Measurements from ENCODE around the gene EVI2B. TPM values are rescaled to one million over a fixed set of nuclear protein-coding genes. Genes with fewer than 3 reads are reported as not detected.

Gene EVI2B
- total and polyA plus RNA-seq, 5 donors, result 2.0 to 10.4 (median 5.5) TPM

GRCh38 chr17:31310260-31310659 lies 3.6 kb downstream of the EVI2B start:
- Histone ChIP-seq H3K9me3 (ENCODE audit: control insufficient read depth, low read length) (no peaks in the 10 kb centered on the region), H3K27me3 (ENCODE audit: control insufficient read depth, insufficient read depth) (no peaks in the 10 kb centered on the region), H3K4me3 (ENCODE audit: low read length) (no peak overlapping the region), H3K4me1 (ENCODE audit: control insufficient read depth, insufficient read depth, low read length) (no peaks in the 10 kb centered on the region), H3K27ac (ENCODE audit: low read length) (no peak overlapping the region)
- DNase-seq, result no peak
- WGBS, result 50% methylated on average over 2 of the region's 2 CpGs
- no peak for ATAC-seq
- intact Hi-C loops (cut with DNase I), result no loop called here

- peak overlapping the region; percentile 15 for H3K4me3 ChIP-seq (ENCODE audit: low read length)
- no peaks in the 10 kb centered on the region for H3K4me1 ChIP-seq (ENCODE audit: control insufficient read depth, insufficient read depth, low read length)
- no peak overlapping the region for H3K27ac ChIP-seq (ENCODE audit: low read length)
- H3K9me3 ChIP-seq (ENCODE audit: control insufficient read depth, low read length), result no peaks in the 10 kb centered on the region
- no peak for ATAC-seq
- no peak for DNase-seq
- 83% methylated on average over 2 of the region's 2 CpGs for WGBS
- intact Hi-C loops (cut with DNase I), result no loop called here
- H3K27me3 ChIP-seq (ENCODE audit: control insufficient read depth, insufficient read depth), result no peaks in the 10 kb centered on the region
Measured at GRCh38 chr17:31309556-31309955, 4.3 kb downstream of the EVI2B start.

GRCh38 chr17:31308372-31309334 lies 5.2 kb downstream of the EVI2B start:
- 75% methylated on average over 5 of the region's 5 CpGs for whole genome bisulfite sequencing
- H3K4me3 ChIP-seq (ENCODE audit: low read length), result no peak overlapping the region
- intact Hi-C loops (cut with DNase I), result no loop called here
- H3K27me3 ChIP-seq (ENCODE audit: control insufficient read depth, insufficient read depth), result no peaks in the 10 kb centered on the region
- ATAC-seq (no peak), DNase-seq (no peak)
- H3K27ac ChIP-seq (ENCODE audit: low read length), result no peak overlapping the region
- no peaks in the 10 kb centered on the region for H3K9me3 ChIP-seq (ENCODE audit: control insufficient read depth, low read length)
- no peaks in the 10 kb centered on the region for H3K4me1 ChIP-seq (ENCODE audit: control insufficient read depth, insufficient read depth, low read length)

GRCh38 chr17:31307640-31308039 lies 6.2 kb downstream of the EVI2B start:
- H3K27me3 ChIP-seq (ENCODE audit: control insufficient read depth, insufficient read depth), result no peaks in the 10 kb centered on the region
- H3K4me3 ChIP-seq (ENCODE audit: low read length), result no peak overlapping the region
- intact Hi-C loops (cut with DNase I), result no loop called here
- DNase-seq, result no peak
- H3K27ac ChIP-seq (ENCODE audit: low read length), result no peak overlapping the region
- ATAC-seq, result no peak
- WGBS, result 88% methylated on average over 1 of the region's 1 CpG
- no peaks in the 10 kb centered on the region for H3K9me3 ChIP-seq (ENCODE audit: control insufficient read depth, low read length)
- no peaks in the 10 kb centered on the region for H3K4me1 ChIP-seq (ENCODE audit: control insufficient read depth, insufficient read depth, low read length)

GRCh38 chr17:31299624-31300023 lies 14.2 kb downstream of the EVI2B start:
- Histone ChIP-seq H3K27me3 (ENCODE audit: control insufficient read depth, insufficient read depth) (no peaks in the 10 kb centered on the region), H3K4me1 (ENCODE audit: control insufficient read depth, insufficient read depth, low read length) (no peaks in the 10 kb centered on the region), H3K9me3 (ENCODE audit: control insufficient read depth, low read length) (no peaks in the 10 kb centered on the region), H3K27ac (ENCODE audit: low read length) (no peak overlapping the region), H3K4me3 (ENCODE audit: low read length) (no peak overlapping the region)
- intact Hi-C loops (cut with DNase I), result no loop called here
- DNase-seq (no peak), ATAC-seq (no peak)

GRCh38 chr17:31297090-31297489 lies 16.8 kb downstream of the EVI2B start, which contains the start of gene OMG:
TSS of gene OMG (minus strand) at chr17:31297239. CDS start at chr17:31296331, 908 bp downstream.
- H3K27ac ChIP-seq (ENCODE audit: low read length), result no peak within 1 kb of the TSS
- ATAC-seq (no peak), DNase-seq (no peak)
- WGBS, result 86% methylated on average over 7 of the region's 7 CpGs
- no peaks in the 10 kb centered on the region for H3K4me1 ChIP-seq (ENCODE audit: control insufficient read depth, insufficient read depth, low read length)
- H3K27me3 ChIP-seq (ENCODE audit: control insufficient read depth, insufficient read depth), result no peaks in the 10 kb centered on the region
- no peaks in the 10 kb centered on the region for H3K9me3 ChIP-seq (ENCODE audit: control insufficient read depth, low read length)
- intact Hi-C loops (cut with DNase I), result no loop called here
- H3K4me3 ChIP-seq (ENCODE audit: low read length), result no peak within 1 kb of the TSS

- 83% methylated on average over 2 of the region's 2 CpGs for WGBS
- ATAC-seq (no peak), DNase-seq (no peak)
- Histone ChIP-seq H3K4me1 (ENCODE audit: control insufficient read depth, insufficient read depth, low read length) (no peaks in the 10 kb centered on the region), H3K4me3 (ENCODE audit: low read length) (no peak overlapping the region), H3K9me3 (ENCODE audit: control insufficient read depth, low read length) (no peaks in the 10 kb centered on the region), H3K27ac (ENCODE audit: low read length) (no peak overlapping the region), H3K27me3 (ENCODE audit: control insufficient read depth, insufficient read depth) (no peaks in the 10 kb centered on the region)
- intact Hi-C loops (cut with DNase I), result no loop called here
Measured at GRCh38 chr17:31296142-31296541, 17.7 kb downstream of the EVI2B start.

- H3K4me3 ChIP-seq (ENCODE audit: low read length), result no peak overlapping the region
- 96% methylated on average over 1 of the region's 1 CpG for WGBS
- no peaks in the 10 kb centered on the region for H3K27me3 ChIP-seq (ENCODE audit: control insufficient read depth, insufficient read depth)
- no peak overlapping the region for H3K27ac ChIP-seq (ENCODE audit: low read length)
- intact Hi-C loops (cut with DNase I), result no loop called here
- DNase-seq (no peak), ATAC-seq (no peak)
- no peaks in the 10 kb centered on the region for H3K9me3 ChIP-seq (ENCODE audit: control insufficient read depth, low read length)
- H3K4me1 ChIP-seq (ENCODE audit: control insufficient read depth, insufficient read depth, low read length), result no peaks in the 10 kb centered on the region
Measured at GRCh38 chr17:31295489-31295871, 18.4 kb downstream of the EVI2B start.

- DNase-seq, result no peak
- 88% methylated on average over 3 of the region's 3 CpGs for WGBS
- no peak for ATAC-seq
Measured at GRCh38 chr17:31294820-31295488, 18.9 kb downstream of the EVI2B start.

GRCh38 chr17:31294231-31294630 lies 19.6 kb downstream of the EVI2B start:
- 92% methylated on average over 3 of the region's 3 CpGs for WGBS
- DNase-seq, result no peak
- no peak for ATAC-seq
- Histone ChIP-seq H3K4me1 (ENCODE audit: control insufficient read depth, insufficient read depth, low read length) (no peaks in the 10 kb centered on the region), H3K27me3 (ENCODE audit: control insufficient read depth, insufficient read depth) (no peaks in the 10 kb centered on the region), H3K27ac (ENCODE audit: low read length) (no peak overlapping the region), H3K9me3 (ENCODE audit: control insufficient read depth, low read length) (no peaks in the 10 kb centered on the region), H3K4me3 (ENCODE audit: low read length) (no peak overlapping the region)
- intact Hi-C loops (cut with DNase I), result no loop called here

More at GRCh38 chr17:31294820-31295488, 18.9 kb downstream of the EVI2B start:
- H3K9me3 ChIP-seq (ENCODE audit: control insufficient read depth, low read length), result no peaks in the 10 kb centered on the region
- no peak overlapping the region for H3K4me3 ChIP-seq (ENCODE audit: low read length)
- no peaks in the 10 kb centered on the region for H3K4me1 ChIP-seq (ENCODE audit: control insufficient read depth, insufficient read depth, low read length)
- H3K27ac ChIP-seq (ENCODE audit: low read length), result no peak overlapping the region
- H3K27me3 ChIP-seq (ENCODE audit: control insufficient read depth, insufficient read depth), result no peaks in the 10 kb centered on the region
- intact Hi-C loops (cut with DNase I), result no loop called here

GRCh38 chr17:31293581-31293980 lies 20.3 kb downstream of the EVI2B start:
- Histone ChIP-seq H3K27ac (ENCODE audit: low read length) (no peak overlapping the region), H3K4me1 (ENCODE audit: control insufficient read depth, insufficient read depth, low read length) (no peaks in the 10 kb centered on the region), H3K9me3 (ENCODE audit: control insufficient read depth, low read length) (no peaks in the 10 kb centered on the region), H3K27me3 (ENCODE audit: control insufficient read depth, insufficient read depth) (no peaks in the 10 kb centered on the region), H3K4me3 (ENCODE audit: low read length) (no peak overlapping the region)
- 92% methylated on average over 2 of the region's 2 CpGs for WGBS
- intact Hi-C loops (cut with DNase I), result no loop called here
- no peak for ATAC-seq
- DNase-seq, result no peak

Measured in right cardiac atrium (tissue), 5 donors.